ACHN (cell line): ENCODE data around the gene OR10G2.
"Not testable (repeated sequence)": the region's sequence is repeated elsewhere in the genome, so short reads cannot be mapped to it uniquely, and the experiment has no call there.

Experiments
- DNase-seq: peaks from one replicate; pipeline ENCODE4 v3.0.0-alpha.2; 2015
- in situ Hi-C: cut with HindIII; loops from 2 replicates; pipeline ENCODE4 v1.10.0; 2017; ENCODE audit warnings: low sequenced_read_pairs, low pct_ligation_motif_present, low pct_unique_long_range_greater_than_20kb

OR10G2 gene, protein sequence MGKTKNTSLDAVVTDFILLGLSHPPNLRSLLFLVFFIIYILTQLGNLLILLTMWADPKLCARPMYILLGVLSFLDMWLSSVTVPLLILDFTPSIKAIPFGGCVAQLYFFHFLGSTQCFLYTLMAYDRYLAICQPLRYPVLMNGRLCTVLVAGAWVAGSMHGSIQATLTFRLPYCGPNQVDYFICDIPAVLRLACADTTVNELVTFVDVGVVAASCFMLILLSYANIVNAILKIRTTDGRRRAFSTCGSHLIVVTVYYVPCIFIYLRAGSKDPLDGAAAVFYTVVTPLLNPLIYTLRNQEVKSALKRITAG

DNA sequence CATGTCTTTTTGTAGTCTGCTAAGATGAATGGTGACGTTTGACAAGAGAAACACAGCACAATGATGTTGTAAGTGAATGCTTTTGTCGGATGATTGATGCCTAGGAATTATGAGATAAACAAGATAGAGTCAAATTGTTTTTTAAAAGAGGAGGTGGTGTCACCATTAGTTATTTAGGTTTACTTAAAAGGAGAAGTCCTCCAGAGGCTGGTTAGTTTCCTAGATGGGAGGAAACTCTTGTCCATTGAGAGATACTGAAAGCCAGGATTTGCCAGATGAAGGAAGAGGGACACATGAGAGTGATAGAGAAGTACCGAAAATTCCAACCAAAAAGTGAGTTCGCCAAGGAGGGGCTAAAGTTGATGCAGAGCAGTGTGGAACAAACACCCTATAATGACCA lies at the start of gene OR10G2:
Gene OR10G2, minus strand, starts transcription at position 101 of the 400 bp plus-strand sequence. Its CDS starts 98 bp downstream, at position 3.
- no peak for DNase-seq
- in situ Hi-C loops: no loop called here

DNA sequence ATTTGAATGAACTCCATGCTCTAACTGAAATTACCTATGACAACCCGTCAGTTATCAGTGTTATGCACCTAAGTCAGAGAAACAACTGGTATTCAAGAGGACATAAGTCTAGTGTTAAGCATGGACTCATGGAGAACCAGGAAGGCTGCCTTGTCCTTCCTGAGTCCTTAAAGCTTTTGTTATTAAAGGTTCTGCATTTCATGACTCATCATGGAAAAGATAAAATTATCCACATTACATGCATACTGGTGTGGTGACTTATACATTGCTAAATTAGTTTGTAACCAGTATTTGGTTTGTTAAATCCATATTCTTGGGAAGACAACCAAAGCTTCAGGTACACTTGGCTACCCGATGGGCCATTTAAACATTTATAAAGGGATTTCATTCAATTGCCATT lies 45.3 kb upstream of the OR10G2 start:
- in situ Hi-C loops: no loop called here
- DNase-seq: no peak

DNA sequence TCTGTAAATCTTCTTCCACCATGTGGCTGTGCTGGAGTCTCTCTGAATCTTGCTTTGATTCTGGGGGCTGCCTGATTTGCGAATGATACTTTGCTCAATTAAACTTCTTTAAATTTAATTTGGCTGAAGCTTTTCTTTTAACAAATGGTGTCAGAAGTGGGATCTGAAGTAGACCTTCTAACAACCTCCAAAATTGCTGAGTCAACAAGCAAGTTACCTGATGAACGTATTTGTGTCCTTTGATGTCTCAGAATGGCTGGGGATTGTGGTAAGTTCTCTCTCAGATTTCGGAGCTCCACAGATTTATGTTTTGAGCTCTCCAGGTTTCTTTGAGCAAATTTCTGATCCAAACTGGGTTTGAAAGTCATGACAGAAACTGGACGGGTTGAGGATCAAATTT lies 40.8 kb upstream of the OR10G2 start:
- DNase-seq: no peak
- in situ Hi-C loops: no loop called here

DNA sequence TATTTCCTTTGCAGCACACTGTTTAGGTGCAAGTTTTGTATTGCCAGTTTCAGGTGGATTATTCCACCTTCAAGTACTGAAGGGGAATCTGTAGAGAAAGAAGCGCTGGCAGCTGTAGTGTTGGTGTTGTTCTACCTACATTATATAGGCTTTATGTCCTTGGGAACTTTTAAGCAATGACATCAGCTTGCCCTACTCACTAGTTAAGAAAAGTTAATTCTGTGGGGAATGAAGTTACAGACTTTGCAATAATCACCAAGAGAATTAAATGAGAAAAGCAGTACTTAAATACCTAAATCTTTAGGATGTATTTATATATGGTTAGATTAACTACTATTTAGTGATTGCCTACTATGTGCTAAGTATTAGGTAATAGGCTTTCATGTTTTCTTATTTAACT lies 39.0 kb upstream of the OR10G2 start, which contains the start of gene OR4E1:
Gene OR4E1, minus strand, starts transcription at position 101 of the 400 bp plus-strand sequence. CDS start 2,883 bp downstream, outside the sequence.
- DNase-seq: no peak
- in situ Hi-C loops: no loop called here

DNA sequence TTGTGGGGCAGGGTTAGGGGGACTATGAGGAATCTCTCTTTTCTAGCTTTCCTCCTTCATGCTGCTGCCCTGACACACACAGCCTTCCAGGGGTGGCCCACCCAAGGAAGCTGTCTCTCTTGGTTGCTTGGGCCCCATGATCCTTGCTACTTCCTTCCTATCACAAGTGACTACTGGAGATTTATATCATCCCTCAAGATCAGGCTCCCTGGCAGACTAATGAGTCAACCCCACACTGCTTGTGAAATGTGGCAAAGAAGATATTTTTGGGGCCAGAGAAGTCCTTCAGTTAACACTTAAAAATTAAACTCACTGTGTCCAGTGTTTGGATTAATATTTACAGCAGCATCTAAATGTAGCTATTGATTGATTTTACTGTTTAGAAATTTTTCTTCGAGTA lies 37.4 kb upstream of the OR10G2 start:
- in situ Hi-C loops: no loop called here
- DNase-seq: no peak

DNA sequence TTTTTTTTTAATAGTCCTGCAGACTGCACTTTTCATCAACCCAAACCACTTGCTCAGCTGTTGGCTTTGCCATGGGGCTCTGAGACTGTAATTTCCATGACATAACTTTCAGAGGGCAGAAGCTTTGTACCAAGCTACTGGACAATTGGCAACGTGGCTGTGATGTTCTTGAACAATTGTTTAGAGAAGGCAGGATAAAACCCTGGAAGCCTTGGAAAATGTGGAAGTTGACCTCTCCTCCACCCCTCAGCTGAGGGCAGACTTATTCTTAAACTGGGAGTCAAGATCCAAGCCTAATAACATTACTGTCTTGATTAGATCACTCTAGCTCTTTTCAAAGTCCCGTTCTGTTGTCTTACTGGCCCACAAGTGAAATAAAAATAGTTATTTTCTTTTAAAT lies 36.6 kb upstream of the OR10G2 start:
- in situ Hi-C loops: no loop called here
- no peak for DNase-seq

DNA sequence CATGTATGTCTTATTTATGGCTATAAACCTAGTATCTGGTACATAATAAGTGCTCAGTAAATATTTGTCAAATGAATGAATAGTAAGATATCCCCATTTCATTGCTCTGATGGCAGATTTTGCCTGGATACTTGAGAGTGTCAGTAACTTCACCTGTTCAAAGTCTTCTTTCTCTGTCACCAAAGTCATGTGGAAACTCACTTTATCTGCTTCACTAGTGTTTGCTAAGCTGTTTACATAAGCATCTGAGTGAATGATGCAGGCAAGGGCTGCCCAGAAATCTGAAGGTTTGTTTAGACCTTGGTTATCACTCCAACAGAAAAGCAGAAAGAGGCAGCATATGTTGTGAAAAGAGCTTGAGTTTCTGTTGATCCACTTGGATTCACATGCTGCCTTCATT lies 34.5 kb upstream of the OR10G2 start:
- DNase-seq: no peak
- in situ Hi-C loops: no loop called here

DNA sequence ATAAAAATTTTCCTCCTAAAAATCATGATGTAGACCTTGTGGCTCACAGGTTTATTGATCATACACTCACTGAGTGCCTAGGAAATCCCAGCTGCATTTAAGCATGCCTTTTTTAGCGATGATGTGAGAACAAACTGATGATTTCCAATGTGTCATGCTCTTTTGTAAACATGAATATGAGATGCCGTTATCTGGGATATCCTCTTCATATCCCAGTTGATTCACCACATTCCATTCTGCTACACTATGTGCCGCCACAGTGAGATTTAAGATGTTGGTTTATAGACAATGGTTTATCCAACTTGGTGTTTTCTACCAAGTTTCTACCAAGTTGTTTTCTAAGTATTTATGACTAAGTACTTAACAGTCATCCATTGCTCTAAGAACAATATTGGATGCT lies 33.6 kb upstream of the OR10G2 start:
- in situ Hi-C loops: no loop called here
- DNase-seq: no peak

DNA sequence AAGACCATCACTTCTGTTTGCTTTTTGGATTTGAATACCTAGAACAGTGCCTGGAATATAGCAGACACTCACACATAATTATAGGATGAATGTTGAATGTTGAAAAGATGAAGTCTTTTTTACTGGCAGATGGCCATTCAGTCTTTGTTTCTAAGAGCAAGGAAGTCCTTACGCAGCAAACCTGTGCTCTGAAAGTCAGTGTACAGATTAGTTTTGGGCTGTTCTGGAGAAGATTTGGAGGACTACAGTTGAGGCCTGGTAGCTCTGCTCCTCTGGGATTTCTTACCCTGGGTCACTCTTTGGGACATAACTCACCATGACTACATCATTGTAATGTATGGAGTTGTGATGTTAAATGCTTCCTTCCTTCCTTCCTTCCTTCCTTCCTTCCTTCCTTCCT lies 22.2 kb upstream of the OR10G2 start:
- no peak for DNase-seq
- in situ Hi-C loops: no loop called here

DNA sequence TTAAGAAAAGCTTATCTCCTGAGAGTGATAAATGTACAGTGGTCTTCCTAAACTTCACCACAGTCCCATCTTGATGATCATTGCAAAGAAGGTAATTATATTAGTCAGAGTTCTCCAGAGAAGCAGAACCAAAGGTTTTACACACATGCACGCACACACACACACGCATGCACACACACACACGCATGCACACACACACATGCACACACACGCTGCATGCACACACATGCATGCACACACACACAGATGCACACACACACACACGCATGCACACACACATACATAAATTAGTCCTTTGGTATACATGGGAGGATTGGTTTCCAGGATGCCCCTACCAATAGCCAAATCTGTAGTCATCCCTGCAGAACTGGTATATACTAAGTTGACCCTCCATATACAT lies 19.5 kb upstream of the OR10G2 start:
- in situ Hi-C loops: no loop called here
- DNase-seq: no peak

DNA sequence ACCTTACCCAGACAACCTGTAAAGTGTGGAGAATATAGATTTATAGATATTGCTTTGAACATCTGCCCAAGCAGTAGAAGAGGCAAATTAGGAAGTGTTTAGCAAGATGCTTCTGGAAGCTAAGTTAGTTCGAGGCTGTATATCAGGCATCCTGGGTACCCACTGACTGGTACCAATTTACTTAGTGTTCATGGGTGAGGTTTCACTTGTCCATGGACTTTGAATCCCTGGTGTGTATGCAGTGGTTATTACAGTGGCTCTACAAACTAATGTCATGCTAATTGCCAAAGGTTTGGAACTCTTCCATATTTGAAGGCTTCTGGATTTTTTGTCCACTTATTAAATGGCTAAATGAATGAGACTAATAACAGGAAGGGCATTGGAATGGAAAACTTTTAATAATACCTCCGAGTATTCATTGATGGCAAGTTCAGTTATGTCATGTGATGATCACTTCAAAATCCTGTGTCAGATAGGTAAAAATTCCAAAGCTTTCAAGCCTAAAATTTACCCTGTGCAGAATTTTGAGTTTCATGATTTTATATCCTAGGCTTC lies 18.7 kb upstream of the OR10G2 start, which contains the start of gene OR4E2:
Gene OR4E2, plus strand, starts transcription at position 505 of the 555 bp plus-strand sequence. CDS start 11,248 bp downstream, outside the sequence.
- in situ Hi-C loops: no loop called here
- no peak for DNase-seq

DNA sequence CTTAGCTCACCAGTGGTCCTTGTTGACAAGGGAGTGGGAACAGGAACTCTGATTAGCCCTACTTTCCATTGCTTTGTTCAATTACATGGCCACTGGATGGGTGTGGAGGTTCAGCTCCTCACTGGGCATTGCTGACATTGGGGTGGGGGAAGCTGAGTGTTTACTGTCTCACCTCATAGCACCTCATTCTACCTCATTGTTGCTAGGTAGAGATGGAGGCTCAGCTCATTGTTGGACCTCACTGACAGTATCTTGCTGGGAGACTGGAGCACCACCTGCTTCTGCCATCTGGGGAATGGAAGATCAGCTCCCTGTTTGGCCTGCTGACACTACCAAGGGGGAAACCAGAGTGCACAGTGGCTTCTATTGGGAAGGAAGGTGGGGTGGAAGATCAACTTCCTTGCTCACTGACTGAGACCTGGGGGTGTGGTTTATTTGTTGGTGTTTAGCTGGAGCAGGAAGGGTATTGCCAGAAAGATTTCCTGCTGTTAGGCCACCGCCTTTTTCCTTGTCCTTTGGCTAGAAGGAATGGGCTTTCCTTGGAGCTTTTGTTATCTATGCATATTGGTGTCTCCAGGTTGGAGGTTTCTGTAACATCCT lies 17.6 kb upstream of the OR10G2 start:
- DNase-seq: no peak
- in situ Hi-C loops: no loop called here

DNA sequence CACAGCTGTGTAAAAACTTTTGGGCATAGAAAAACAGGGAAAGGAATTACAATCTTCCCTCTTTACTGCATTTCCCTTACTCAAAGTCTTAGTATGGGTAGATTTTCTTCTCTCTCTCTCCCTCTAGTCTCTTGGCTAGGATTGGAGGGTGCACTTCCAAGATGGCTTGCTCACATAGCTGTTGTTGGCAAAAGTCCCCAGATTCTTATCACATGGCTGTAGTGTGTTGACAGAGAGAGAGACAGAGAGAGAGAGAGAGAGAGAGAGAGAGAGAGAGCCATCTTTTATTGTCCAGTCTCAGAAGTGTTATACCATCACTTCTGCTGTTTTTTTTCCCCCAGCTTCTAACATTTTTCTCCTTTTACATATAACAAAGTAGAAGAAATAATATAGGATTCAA lies 12.6 kb upstream of the OR10G2 start:
- in situ Hi-C loops: no loop called here
- DNase-seq: no peak

DNA sequence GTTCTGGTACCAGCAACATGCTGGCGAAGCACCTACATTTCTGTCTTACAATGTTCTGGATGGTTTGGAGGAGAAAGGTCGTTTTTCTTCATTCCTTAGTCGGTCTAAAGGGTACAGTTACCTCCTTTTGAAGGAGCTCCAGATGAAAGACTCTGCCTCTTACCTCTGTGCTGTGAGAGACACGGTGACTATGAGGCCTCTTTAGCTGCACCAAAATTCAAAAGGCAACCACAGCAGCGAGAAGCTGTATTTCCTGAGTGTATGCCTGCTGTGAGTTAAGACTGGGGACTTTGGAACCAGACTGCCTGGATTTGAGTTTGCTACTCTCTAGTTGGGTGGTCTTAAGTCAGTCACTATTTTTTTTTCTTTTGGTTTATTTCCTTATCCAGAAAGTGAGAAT lies 8.7 kb upstream of the OR10G2 start:
- in situ Hi-C loops: no loop called here
- DNase-seq: no peak

DNA sequence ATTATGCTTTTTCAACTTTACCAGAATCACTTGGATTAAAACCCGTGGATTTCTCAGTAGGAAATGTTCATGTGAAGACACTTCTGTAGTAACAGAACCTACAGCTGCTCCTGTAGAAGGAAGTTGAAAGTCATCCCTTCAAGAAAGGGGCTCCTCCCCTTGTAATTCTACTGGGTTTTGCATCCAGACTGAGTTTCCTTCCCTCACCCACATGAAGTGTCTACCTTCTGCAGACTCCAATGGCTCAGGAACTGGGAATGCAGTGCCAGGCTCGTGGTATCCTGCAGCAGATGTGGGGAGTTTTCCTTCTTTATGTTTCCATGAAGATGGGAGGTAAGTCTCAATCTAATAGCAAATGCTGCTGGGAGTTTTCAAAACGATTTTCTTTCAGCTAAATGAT lies 7.9 kb upstream of the OR10G2 start:
- no peak for DNase-seq
- in situ Hi-C loops: no loop called here

DNA sequence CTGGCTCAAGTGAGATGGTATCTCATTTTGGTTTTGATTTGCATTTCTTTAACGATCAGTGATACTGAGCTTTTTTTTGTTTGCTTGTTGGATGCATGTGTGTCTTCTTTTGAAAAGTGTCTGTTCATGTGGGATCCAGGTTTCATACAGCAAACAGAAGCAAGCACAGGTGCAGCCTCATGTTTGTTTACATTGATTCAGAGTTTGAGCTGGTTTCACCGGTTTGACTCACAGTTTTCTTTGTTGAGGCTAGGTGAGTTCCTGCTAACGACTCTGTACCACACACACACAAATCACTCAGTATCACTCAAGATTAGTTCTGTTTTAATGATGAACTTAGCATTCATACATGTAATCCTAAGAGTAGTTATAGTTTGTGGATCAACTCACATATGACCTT lies 3.7 kb downstream of the OR10G2 start:
- no peak for DNase-seq
- in situ Hi-C loops: no loop called here

DNA sequence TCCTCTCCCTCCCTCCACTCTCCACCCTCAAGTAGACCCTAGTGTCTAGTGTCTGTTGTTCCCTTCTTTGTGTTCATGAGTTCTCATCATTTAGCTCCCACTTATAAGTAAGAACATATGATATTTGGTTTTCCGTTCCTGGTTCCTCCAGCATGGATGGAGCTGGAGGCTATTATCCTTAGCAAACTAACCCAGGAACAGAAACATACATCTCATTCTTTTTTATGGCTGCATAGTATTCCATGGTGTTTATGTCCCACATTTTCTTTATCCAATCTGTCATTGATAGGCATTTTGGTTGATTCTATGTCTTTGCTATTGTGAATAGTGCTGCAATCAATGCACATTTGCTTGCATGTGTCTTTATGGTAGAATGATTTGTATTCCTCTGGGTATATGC lies 4.2 kb downstream of the OR10G2 start:
- in situ Hi-C loops, DNase-seq: not testable (repeated sequence)

DNA sequence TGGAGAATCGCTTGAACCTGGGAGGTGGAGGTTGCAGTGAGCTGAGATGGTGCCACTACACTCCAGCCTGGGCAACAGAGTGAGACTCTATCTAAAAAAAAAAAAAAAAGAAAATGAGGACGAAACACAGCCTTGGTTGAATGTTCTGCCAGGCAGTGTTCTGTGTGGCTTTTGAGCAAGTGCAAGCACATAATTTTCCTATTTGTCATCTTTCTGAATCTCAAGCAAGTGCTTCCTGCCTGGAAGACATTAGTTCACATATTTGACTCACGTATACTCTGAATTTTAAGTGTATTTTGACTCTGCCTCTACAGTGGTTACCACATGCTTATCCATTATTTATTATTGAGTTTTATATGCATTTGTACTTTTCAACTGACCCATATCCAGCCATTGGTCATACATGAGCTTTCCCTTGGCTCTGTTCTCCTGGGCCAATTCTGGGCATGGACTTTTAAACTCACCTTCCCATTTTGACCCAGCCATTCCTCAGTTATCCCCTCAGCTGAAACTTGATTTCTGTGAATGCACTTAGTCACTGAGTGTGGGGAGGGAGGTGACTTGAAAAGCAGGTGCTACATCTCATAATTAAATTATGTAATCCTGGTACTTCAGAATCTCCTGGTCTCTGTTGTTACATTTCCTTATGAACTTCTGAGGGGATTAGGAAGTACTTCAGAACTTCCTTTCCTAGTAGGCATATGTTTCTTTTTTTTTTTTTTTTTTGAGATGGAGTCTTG lies 8.1 kb downstream of the OR10G2 start:
- DNase-seq: no peak
- in situ Hi-C loops: no loop called here

DNA sequence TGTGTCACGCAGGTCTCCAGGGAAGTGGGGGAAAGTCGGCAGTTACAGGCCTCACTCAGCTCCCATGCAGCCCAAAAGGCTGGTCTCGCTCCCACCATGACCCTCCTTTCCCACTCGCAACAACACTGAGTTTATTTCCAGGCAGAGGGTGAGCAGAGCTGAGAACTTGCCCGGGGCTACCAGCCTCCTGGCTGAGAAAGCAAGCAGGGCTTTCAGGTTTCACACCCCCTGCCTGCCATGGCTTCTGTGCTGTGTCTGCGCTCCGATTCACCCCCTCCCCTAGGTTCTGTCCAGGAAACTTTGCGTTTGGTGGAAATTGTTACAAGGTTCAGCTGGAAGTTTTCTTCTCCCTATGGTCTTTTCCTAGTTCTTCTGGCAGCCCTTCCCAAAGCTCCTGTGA lies 17.1 kb downstream of the OR10G2 start:
- no peak for DNase-seq
- in situ Hi-C loops: no loop called here
